B cell (primary cell): ENCODE results near the gene CHD9. TPM values are rescaled to one million over a fixed set of nuclear protein-coding genes. Genes with fewer than 3 reads are reported as not detected.

Source experiments
- ATAC-seq: fragments of 200-7000 bp; cut with Tn5 transposase; one replicate; pipeline ENCODE4 v1.10.0; 2021; ENCODE audit warnings: low read depth, mild to moderate bottlenecking, moderate number of reproducible peaks, moderate library complexity
- CTCF ChIA-PET: fragments of 350-600 bp; sonication (Branson Sonifier 250); formaldehyde crosslinking; loops from one replicate; lab custom pipeline; 2021; ENCODE audit warnings: antibody characterized with exemption, inconsistent platforms; lab: Charles Lee
- POLR2A ChIA-PET: fragments of 350-600 bp; sonication (Branson Sonifier 250); formaldehyde crosslinking; loops from one replicate; lab custom pipeline; 2021; ENCODE audit warnings: antibody characterized with exemption; lab: Charles Lee
- DNase-seq: peaks from one replicate; pipeline ENCODE4 v3.0.0; 2013
- H2AFZ ChIP-seq: 2 replicates; pipeline ENCODE4 v1.6.1; 2012; ENCODE audit warnings: mild to moderate bottlenecking, low read depth, low read length; ENCODE audit not compliant: insufficient read depth, poor library complexity, severe bottlenecking
- H3K27ac ChIP-seq, 2 donors: 1 replicate in 1 of 2; 2 replicates in 1 of 2; pipeline ENCODE4 v1.5.1; 2012 to 2013; ENCODE audit warnings: low read length in 2 of 2, mild to moderate bottlenecking in 2 of 2, moderate library complexity in 1 of 2
- H3K27me3 ChIP-seq, 4 experiments: fragments of 200-600 bp in 1 of 4; sonication (generic) in 1 of 4; replicated peaks in 1 of 4; 1 replicate in 2 of 4; 2 replicates in 2 of 4; pipeline versions ENCODE4 v1.6.1 to v1.7.0; 2013 to 2016; ENCODE audit warnings: low read length in 3 of 4, mild to moderate bottlenecking in 2 of 4, mixed read lengths in 1 of 4, moderate library complexity in 1 of 4; ENCODE audit not compliant: insufficient read depth in 4 of 4, control insufficient read depth in 3 of 4; ENCODE audit errors: control extremely low read depth in 1 of 4
- H3K36me3 ChIP-seq, 2 experiments: replicated peaks in 1 of 2; 1 replicate in 1 of 2; 2 replicates in 1 of 2; pipeline versions ENCODE4 v1.6.1 to v1.7.1; 2013; ENCODE audit warnings: low read length in 1 of 2; ENCODE audit not compliant: insufficient read depth in 2 of 2, control insufficient read depth in 1 of 2; ENCODE audit errors: control extremely low read depth in 1 of 2, extremely low read depth in 1 of 2
- H3K4me1 ChIP-seq, 2 donors: fragments of 200-600 bp in 1 of 2; sonication (generic) in 1 of 2; 1 replicate in 1 of 2; 2 replicates in 1 of 2; pipeline versions ENCODE4 v1.5.1 to v1.6.1; 2013 to 2017; ENCODE audit warnings: low read length in 2 of 2; ENCODE audit not compliant: control insufficient read depth in 2 of 2, insufficient read depth in 2 of 2
- H3K4me2 ChIP-seq: replicated peaks from 2 replicates; pipeline ENCODE3; 2012; ENCODE audit warnings: mild to moderate bottlenecking, low read depth, low read length; ENCODE audit not compliant: poor library complexity, severe bottlenecking
- H3K4me3 ChIP-seq, 5 experiments: fragments of 200-600 bp in 1 of 5; sonication (generic) in 1 of 5; 1 replicate in 3 of 5; 2 replicates in 2 of 5; pipeline versions ENCODE4 v1.5.1 to v1.7.0; 2011 to 2016; ENCODE audit warnings: low read length in 4 of 5, mild to moderate bottlenecking in 4 of 5, low read depth in 2 of 5, control low read depth in 1 of 5, moderate library complexity in 1 of 5; ENCODE audit not compliant: insufficient read depth in 1 of 5; ENCODE audit errors: control extremely low read depth in 1 of 5, extremely low read depth in 1 of 5
- H3K79me2 ChIP-seq: fragments of 200-600 bp; sonication (generic); one replicate; pipeline ENCODE4 v1.6.0; 2016; ENCODE audit warnings: low read length; ENCODE audit not compliant: control insufficient read depth, insufficient read depth
- H3K9ac ChIP-seq: fragments of 200-600 bp; sonication (generic); 2 replicates; pipeline ENCODE4 v1.6.1; 2017; ENCODE audit warnings: mild to moderate bottlenecking, low read length, moderate library complexity
- H3K9me3 ChIP-seq, 3 donors: one replicate each; pipeline versions ENCODE4 v1.6.1 to v1.7.1; 2013; ENCODE audit warnings: low read length in 2 of 3; ENCODE audit not compliant: control insufficient read depth in 2 of 3, insufficient read depth in 1 of 3; ENCODE audit errors: control extremely low read depth in 1 of 3
- H4K20me1 ChIP-seq: 2 replicates; pipeline ENCODE4 v1.6.0; 2012; ENCODE audit warnings: mild to moderate bottlenecking, low read length; ENCODE audit not compliant: insufficient read depth, control insufficient read depth, poor library complexity, severe bottlenecking
- H3K27ac Mint-ChIP-seq: one replicate; pipeline ENCODE4 v1.8.0; 2021; ENCODE audit warnings: mixed read lengths
- H3K27me3 Mint-ChIP-seq: one replicate; pipeline ENCODE4 v1.8.0; 2021; ENCODE audit warnings: mixed read lengths
- H3K4me1 Mint-ChIP-seq: one replicate; pipeline ENCODE4 v1.8.0; 2021; ENCODE audit warnings: mixed read lengths
- H3K4me3 Mint-ChIP-seq: one replicate; pipeline ENCODE4 v1.8.0; 2021; ENCODE audit warnings: mixed read lengths
- H3K9me3 Mint-ChIP-seq: one replicate; pipeline ENCODE4 v1.8.0; 2022; ENCODE audit warnings: mixed read lengths; ENCODE audit not compliant: insufficient read depth
- EZH2 ChIP-seq: IDR thresholded peaks from 2 replicates; pipeline ENCODE4 v1.6.1; 2012; ENCODE audit warnings: borderline replicate concordance, low read depth, mild to moderate bottlenecking, moderate library complexity, low read length; ENCODE audit not compliant: insufficient read depth, poor library complexity, severe bottlenecking
- WGBS: methylation state at CpG from one replicate; pipeline ENCODE4 v1.1.5; 2013; ENCODE audit warnings: missing lambda C conversion rate; ENCODE audit not compliant: insufficient coverage; 5-methylcytosine and 5-hydroxymethylcytosine counted together
- intact Hi-C: fragments of 100-400 bp; cut with micrococcal nuclease; formaldehyde crosslinking; loops from one replicate; pipeline ENCODE4 v1.10.0; 2022
- polyA plus RNA-seq: library from polyadenylated mRNA; depleted of rRNA; stranded (reverse); fragments of >200 nt; gene quantifications from 2 replicates; pipeline ENCODE4 v1.2.3, GENCODE V29; 2012
- total RNA-seq, 2 donors: library from RNA; stranded (reverse); fragments of 120-200 nt in 1 of 2; gene quantifications; 1 replicate in 1 of 2; 2 replicates in 1 of 2; pipeline versions ENCODE4 v1.2.3 to v1.2.4, GENCODE V29; 2013 to 2022
- TF ChIP-seq, protein P1 (sequence below): fragments of 200-600 bp; IDR thresholded peaks from one replicate; pipeline ENCODE4 v1.8.0; 2022; ENCODE audit warnings: antibody characterized with exemption, mild to moderate bottlenecking

The CHD9 gene
- total and polyA plus RNA-seq, 2 donors (not counting 1 experiment from before 2014, with no cell fraction given): 12.2 to 102 TPM

DNA sequence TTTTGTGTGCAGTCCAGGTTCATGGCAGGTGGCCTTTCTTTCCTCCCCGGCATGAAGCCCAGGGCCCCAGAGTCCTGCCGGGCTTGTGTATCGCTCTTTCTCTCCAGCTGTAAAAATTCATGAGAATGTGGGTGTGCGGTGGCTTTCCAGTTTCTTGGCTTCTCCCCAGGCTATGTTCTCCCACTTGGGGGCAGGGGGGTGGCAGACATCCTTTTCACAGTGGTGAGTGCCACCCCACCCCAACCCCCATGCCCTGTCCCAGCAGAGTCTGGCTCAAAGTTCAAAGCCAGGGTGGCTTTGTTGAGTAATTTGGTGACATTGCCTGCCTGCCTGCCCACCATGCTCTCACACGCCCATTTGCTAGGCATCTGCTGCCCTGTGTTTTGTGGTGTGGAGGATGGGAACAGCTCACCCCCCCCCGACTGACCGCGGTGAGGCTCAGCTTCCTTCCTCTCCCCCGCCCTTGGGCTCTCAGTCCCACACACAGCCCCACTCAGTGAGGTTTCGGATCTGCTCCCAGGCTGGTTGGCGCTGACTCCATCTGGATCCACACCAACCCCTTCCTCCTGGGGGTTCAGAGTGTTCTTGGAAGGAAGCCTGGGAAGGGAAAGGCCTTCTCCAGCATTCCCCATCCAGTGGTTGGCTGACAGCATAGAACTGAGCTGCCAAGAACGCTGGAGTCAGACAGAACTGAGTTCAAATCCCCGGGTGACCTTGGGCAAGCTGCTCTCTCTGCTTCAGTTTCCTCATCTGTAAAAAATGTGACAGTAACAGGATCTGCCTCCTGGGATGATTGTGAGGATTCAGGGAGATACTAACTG is 36.0 kb downstream of the CHD9 start:
- peak overlapping the region; percentile 42 for H2AFZ ChIP-seq
- CTCF ChIA-PET: interaction anchor here (0.6 to 2.6 kb wide), 5 partner anchors 27 to 39 kb away, joined by 4 to 10 read pairs (median 5); partner anchors contain the start of gene CHD9
- Mint-ChIP-seq H3K27ac (peak overlapping the region; percentile 89), H3K4me3 (peak overlapping the region; percentile 79), H3K27me3 (no peaks in the 10 kb centered on the region), H3K4me1 (peaks cover 64% of the 10 kb centered on the region), H3K9me3 (no peaks in the 10 kb centered on the region)
- intact Hi-C loops: loop anchor here (1.0 kb wide), 1 partner anchor 8 kb away; no protein-coding TSS in a partner anchor
- TF ChIP-seq, protein P1, sequence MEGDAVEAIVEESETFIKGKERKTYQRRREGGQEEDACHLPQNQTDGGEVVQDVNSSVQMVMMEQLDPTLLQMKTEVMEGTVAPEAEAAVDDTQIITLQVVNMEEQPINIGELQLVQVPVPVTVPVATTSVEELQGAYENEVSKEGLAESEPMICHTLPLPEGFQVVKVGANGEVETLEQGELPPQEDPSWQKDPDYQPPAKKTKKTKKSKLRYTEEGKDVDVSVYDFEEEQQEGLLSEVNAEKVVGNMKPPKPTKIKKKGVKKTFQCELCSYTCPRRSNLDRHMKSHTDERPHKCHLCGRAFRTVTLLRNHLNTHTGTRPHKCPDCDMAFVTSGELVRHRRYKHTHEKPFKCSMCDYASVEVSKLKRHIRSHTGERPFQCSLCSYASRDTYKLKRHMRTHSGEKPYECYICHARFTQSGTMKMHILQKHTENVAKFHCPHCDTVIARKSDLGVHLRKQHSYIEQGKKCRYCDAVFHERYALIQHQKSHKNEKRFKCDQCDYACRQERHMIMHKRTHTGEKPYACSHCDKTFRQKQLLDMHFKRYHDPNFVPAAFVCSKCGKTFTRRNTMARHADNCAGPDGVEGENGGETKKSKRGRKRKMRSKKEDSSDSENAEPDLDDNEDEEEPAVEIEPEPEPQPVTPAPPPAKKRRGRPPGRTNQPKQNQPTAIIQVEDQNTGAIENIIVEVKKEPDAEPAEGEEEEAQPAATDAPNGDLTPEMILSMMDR: no peak
- no peak for TF ChIP-seq EZH2
- WGBS: 14% methylated on average over 3 of the region's 13 CpGs
- no peaks in the 10 kb centered on the region for H3K36me3 ChIP-seq
- H3K9ac ChIP-seq: peak overlapping the region; percentile 33
- no peaks in the 10 kb centered on the region for H3K27me3 ChIP-seq
- ATAC-seq: peak; percentile 53
- peak overlapping the region in 3 of 5 experiments; percentile 23 to 41 (median 27) for H3K4me3 ChIP-seq
- POLR2A ChIA-PET: interaction anchor here (0.7 to 1.0 kb wide), 2 partner anchors 29 to 39 kb away, joined by 3 read pairs; no protein-coding TSS in a partner anchor
- peak; percentile 39 for DNase-seq
- H3K9me3 ChIP-seq: no peaks in the 10 kb centered on the region
- H3K27ac ChIP-seq: peak overlapping the region; percentile 42 to 61
- H3K4me2 ChIP-seq: peak overlapping the region; percentile 68
- H4K20me1 ChIP-seq: no peaks in the 10 kb centered on the region
- H3K79me2 ChIP-seq: peaks cover 75% of the 10 kb centered on the region
- H3K4me1 ChIP-seq: peaks cover 52 to 55% of the 10 kb centered on the region in 2 donors
